CD4-positive, alpha-beta memory T cell (primary cell): ENCODE measurements around the gene NETO2. TPM values are rescaled to one million over a fixed set of nuclear protein-coding genes. Genes with fewer than 3 reads are reported as not detected.
"Not testable (repeated sequence)": the region's sequence is repeated elsewhere in the genome, so short reads cannot be mapped to it uniquely, and the experiment has no call there.

ENCODE experiments used
- CTCF ChIA-PET: fragments of 350-600 bp; sonication (Branson Sonifier 250); formaldehyde crosslinking; loops from one replicate; lab custom pipeline; 2021; ENCODE audit warnings: inconsistent platforms; ENCODE audit not compliant: partially characterized antibody; lab: Charles Lee
- POLR2A ChIA-PET: fragments of 350-600 bp; sonication (Branson Sonifier 250); formaldehyde crosslinking; loops from one replicate; lab custom pipeline; 2021; ENCODE audit not compliant: partially characterized antibody; lab: Charles Lee
- DNase-seq, 5 donors: peaks; one replicate each; pipeline versions ENCODE4 v3.0.0 to v3.0.0-alpha.2; 2020 to 2022; ENCODE audit warnings: mixed read lengths in 1 of 5
- H3K27ac ChIP-seq: one replicate; pipeline ENCODE4 v1.7.0; 2013; ENCODE audit warnings: low read depth, low read length
- H3K27me3 ChIP-seq: 2 replicates; pipeline ENCODE4 v1.7.0; 2013; ENCODE audit warnings: mild to moderate bottlenecking, low read length, moderate library complexity; ENCODE audit not compliant: insufficient read depth
- H3K36me3 ChIP-seq: 2 replicates; pipeline ENCODE4 v1.7.0; 2013; ENCODE audit warnings: mild to moderate bottlenecking, low read length, moderate library complexity; ENCODE audit not compliant: insufficient read depth
- H3K4me1 ChIP-seq: 2 replicates; pipeline ENCODE4 v1.7.0; 2013; ENCODE audit warnings: mild to moderate bottlenecking, low read length, moderate library complexity; ENCODE audit not compliant: insufficient read depth
- H3K4me3 ChIP-seq, 2 donors: one replicate each; pipeline ENCODE4 v1.7.0; 2013; ENCODE audit warnings: low read length in 2 of 2, mild to moderate bottlenecking in 1 of 2
- H3K9me3 ChIP-seq, 2 donors: one replicate each; pipeline ENCODE4 v1.7.0; 2013; ENCODE audit warnings: low read length in 2 of 2, control low read depth in 1 of 2; ENCODE audit not compliant: control insufficient read depth in 1 of 2
- H3K27ac Mint-ChIP-seq, 7 donors: one replicate each; pipeline ENCODE4 v1.8.0; 2020 to 2021; ENCODE audit warnings: mixed read lengths in 7 of 7, mild to moderate bottlenecking in 6 of 7, inconsistent platforms in 3 of 7, moderate library complexity in 3 of 7
- H3K27me3 Mint-ChIP-seq, 2 donors: one replicate each; pipeline ENCODE4 v1.8.0; 2020 to 2021; ENCODE audit warnings: mixed read lengths in 2 of 2
- H3K36me3 Mint-ChIP-seq, 2 donors: one replicate each; pipeline ENCODE4 v1.8.0; 2020 to 2021; ENCODE audit warnings: mixed read lengths in 2 of 2, inconsistent platforms in 1 of 2, mild to moderate bottlenecking in 1 of 2
- H3K4me1 Mint-ChIP-seq, 4 donors: one replicate each; pipeline ENCODE4 v1.8.0; 2020 to 2021; ENCODE audit warnings: mixed read lengths in 4 of 4, mild to moderate bottlenecking in 1 of 4
- H3K4me3 Mint-ChIP-seq, 8 donors: one replicate each; pipeline ENCODE4 v1.8.0; 2020 to 2021; ENCODE audit warnings: mixed read lengths in 8 of 8, mild to moderate bottlenecking in 7 of 8, moderate library complexity in 6 of 8, inconsistent platforms in 3 of 8
- H3K9me3 Mint-ChIP-seq, 8 donors: one replicate each; pipeline ENCODE4 v1.8.0; 2020 to 2021; ENCODE audit warnings: mixed read lengths in 8 of 8, mild to moderate bottlenecking in 5 of 8, inconsistent platforms in 3 of 8, moderate library complexity in 1 of 8
- intact Hi-C: fragments of 100-400 bp; cut with micrococcal nuclease; formaldehyde crosslinking; loops from one replicate; pipeline ENCODE4 v1.15.1; 2023
- polyA plus RNA-seq, 2 donors: library from polyadenylated mRNA; unstranded; fragments of 300-500 nt; fragmentation: Illumina TruSeq; gene quantifications; one replicate each; pipeline ENCODE4 v1.2.3, GENCODE V29; 2021
- total RNA-seq, 2 experiments: library from RNA; stranded (reverse); gene quantifications; one replicate each; pipeline ENCODE4 v1.2.3, GENCODE V29; 2021

NETO2 gene
- total and polyA plus RNA-seq, 4 experiments from 2014 or later = 3.0 to 5.1 (median 4.1) TPM

DNA sequence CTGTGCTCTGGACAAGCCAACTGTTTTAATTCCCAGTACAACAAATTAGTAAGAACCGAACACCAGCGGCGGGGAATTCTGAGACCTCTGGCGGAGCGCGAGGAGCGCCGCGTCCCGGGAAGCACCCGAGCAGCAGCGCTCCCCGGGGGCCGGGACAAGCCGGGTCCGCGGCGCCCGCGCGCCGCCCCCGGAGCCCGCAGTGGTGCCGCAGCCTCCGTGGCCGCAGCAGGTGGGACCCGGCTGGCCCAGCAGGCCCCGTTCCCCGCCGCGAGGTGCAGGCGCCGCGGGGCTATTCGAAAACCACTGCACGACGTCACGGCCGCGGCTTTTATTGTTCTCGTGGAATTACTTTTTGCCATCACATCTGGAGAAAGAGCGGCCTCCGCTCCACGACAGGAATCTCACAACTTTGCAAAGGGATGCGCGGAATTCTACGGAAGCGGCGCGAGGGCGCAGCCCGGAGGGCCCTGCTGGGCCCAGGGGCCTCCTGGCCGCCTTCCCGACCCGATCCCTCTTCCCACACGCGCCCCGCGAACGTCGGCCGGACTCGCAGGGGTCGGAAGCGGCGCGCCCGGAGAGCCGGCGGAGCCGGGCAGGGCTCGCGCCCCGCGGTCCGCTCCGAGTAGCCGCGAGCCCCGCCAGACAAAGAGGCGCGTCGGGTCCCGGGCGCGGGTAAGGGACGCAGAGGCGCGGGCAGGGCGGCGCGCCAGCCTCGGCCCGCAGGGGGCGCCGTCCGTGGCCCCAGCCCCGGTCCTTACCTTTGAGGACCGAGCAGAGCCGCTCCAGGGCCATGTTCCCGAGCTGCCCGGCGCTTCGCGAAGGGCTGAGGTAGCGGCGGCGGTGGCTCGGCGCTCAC is 696 bp downstream of the NETO2 start:
- Histone ChIP-seq H3K36me3 (no peaks in the 10 kb centered on the region), H3K27ac (no peak overlapping the region), H3K9me3 (no peaks in the 10 kb centered on the region), H3K4me3 (peak overlapping the region; percentile 46 to 52), H3K4me1 (peaks cover 27% of the 10 kb centered on the region), H3K27me3 (no peaks in the 10 kb centered on the region)
- Mint-ChIP-seq H3K27ac (peak overlapping the region in 5 of 7 donors; percentile 42 to 93 (median 69)), H3K27me3 (peaks cover 0 to 3% of the 10 kb centered on the region in 2 donors), H3K4me3 (peak overlapping the region; percentile 87 to 93 (median 90)), H3K36me3 (no peaks in the 10 kb centered on the region), H3K9me3 (no peaks in the 10 kb centered on the region), H3K4me1 (peaks cover 8 to 21% (median 13%) of the 10 kb centered on the region in 4 donors)
- ChIA-PET POLR2A (interaction anchor here (0.8 to 2.6 kb wide), 5 partner anchors 105 to 1480 kb away, joined by 3 to 23 read pairs (median 4); partner anchors contain the start of genes DNAJA2, ITFG1 and PHKB), CTCF (interaction anchor here (0.6 to 5.1 kb wide), 33 partner anchors 11 to 1487 kb away, joined by 3 to 39 read pairs (median 4); partner anchors contain the start of genes DNAJA2, ITFG1 and PHKB)
- intact Hi-C loops = loop anchor here (1.0 to 5.0 kb wide), 5 partner anchors 318 to 1489 kb away; partner anchors contain the start of genes ITFG1, LONP2, ORC6 and PHKB
- peak; percentile 50 to 78 (median 72) for DNase-seq

GRCh38 chr16:47142486-47142820 is 1.3 kb downstream of the NETO2 start:
- peak overlapping the region in 5 of 7 donors; percentile 42 to 93 (median 69) for H3K27ac Mint-ChIP-seq
- CTCF ChIA-PET = interaction anchor here (0.6 to 5.1 kb wide), 31 partner anchors 8 to 1488 kb away, joined by 3 to 39 read pairs (median 7); partner anchors contain the start of genes DNAJA2, ITFG1 and PHKB

GRCh38 chr16:47141773-47142485 is 1.8 kb downstream of the NETO2 start:
- Histone ChIP-seq H3K4me3 (peak overlapping the region; percentile 46 to 52), H3K27ac (no peak overlapping the region), H3K4me1 (peaks cover 27% of the 10 kb centered on the region), H3K9me3 (no peaks in the 10 kb centered on the region), H3K36me3 (no peaks in the 10 kb centered on the region), H3K27me3 (no peaks in the 10 kb centered on the region)
- Mint-ChIP-seq H3K9me3 (no peaks in the 10 kb centered on the region), H3K27me3 (peaks cover 0 to 3% of the 10 kb centered on the region in 2 donors), H3K4me1 (peaks cover 8 to 21% (median 13%) of the 10 kb centered on the region in 4 donors), H3K27ac (peak overlapping the region; percentile 12 to 93 (median 71)), H3K36me3 (no peaks in the 10 kb centered on the region), H3K4me3 (peak overlapping the region; percentile 87 to 93 (median 90))
- POLR2A ChIA-PET = interaction anchor here (0.9 to 2.6 kb wide), 7 partner anchors 8 to 319 kb away, joined by 3 to 23 read pairs (median 3); partner anchors contain the start of genes DNAJA2, ITFG1 and PHKB
- CTCF ChIA-PET = interaction anchor here (0.7 to 5.1 kb wide), 54 partner anchors 9 to 1488 kb away, joined by 3 to 39 read pairs (median 4); partner anchors contain the start of genes DNAJA2, ITFG1 and PHKB
- peak; percentile 80 to 89 (median 83) for DNase-seq
- intact Hi-C loops = loop anchor here (1.0 to 5.0 kb wide), 10 partner anchors 105 to 1490 kb away; partner anchors contain the start of genes LONP2, ORC6 and VPS35

More at GRCh38 chr16:47142486-47142820, 1.3 kb downstream of the NETO2 start:
- Histone ChIP-seq H3K4me3 (peak overlapping the region; percentile 46 to 52), H3K36me3 (no peaks in the 10 kb centered on the region), H3K27ac (no peak overlapping the region), H3K4me1 (peaks cover 27% of the 10 kb centered on the region), H3K27me3 (no peaks in the 10 kb centered on the region), H3K9me3 (no peaks in the 10 kb centered on the region)
- peaks cover 8 to 21% (median 13%) of the 10 kb centered on the region in 4 donors for H3K4me1 Mint-ChIP-seq
- peak in 4 of 5 donors; percentile 9 to 21 (median 18) for DNase-seq
- no peaks in the 10 kb centered on the region for H3K36me3 Mint-ChIP-seq
- intact Hi-C loops = loop anchor here (2.0 to 5.0 kb wide), 4 partner anchors 455 to 1490 kb away; partner anchors contain the start of genes LONP2, ORC6 and VPS35
- POLR2A ChIA-PET = interaction anchor here (1.2 to 2.6 kb wide), 3 partner anchors 8 to 318 kb away, joined by 3 to 23 read pairs (median 3); partner anchors contain the start of genes DNAJA2, ITFG1 and PHKB
- H3K9me3 Mint-ChIP-seq = no peaks in the 10 kb centered on the region
- peak overlapping the region; percentile 87 to 93 (median 90) for H3K4me3 Mint-ChIP-seq
- H3K27me3 Mint-ChIP-seq = peaks cover 0 to 3% of the 10 kb centered on the region in 2 donors

DNA sequence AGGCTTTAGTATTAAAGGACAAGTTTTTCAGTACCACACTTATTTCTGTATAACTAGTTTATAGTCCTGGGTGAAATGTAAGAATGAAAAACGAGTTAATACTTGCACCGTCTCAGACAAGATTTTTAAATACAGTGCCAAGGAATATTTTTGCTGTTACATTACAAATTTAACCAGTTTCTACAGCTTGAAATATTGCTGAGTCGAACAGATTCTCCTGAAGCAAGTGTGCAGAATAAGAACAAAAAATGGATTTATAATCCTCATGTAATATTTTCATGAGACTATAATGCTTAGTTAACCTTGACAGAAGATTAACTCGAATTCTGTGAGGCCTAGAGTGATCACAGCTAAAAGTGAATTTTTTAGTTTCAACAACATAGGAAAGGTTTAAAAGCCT is 3.1 kb downstream of the NETO2 start:
- no peaks in the 10 kb centered on the region for H3K36me3 ChIP-seq
- peaks cover 27% of the 10 kb centered on the region for H3K4me1 ChIP-seq
- H3K4me3 ChIP-seq = no peak overlapping the region
- Mint-ChIP-seq H3K9me3 (no peaks in the 10 kb centered on the region), H3K27ac (no peak overlapping the region), H3K27me3 (peaks cover 0 to 1% of the 10 kb centered on the region in 2 donors), H3K4me3 (no peak overlapping the region), H3K36me3 (no peaks in the 10 kb centered on the region), H3K4me1 (peaks cover 11 to 21% (median 17%) of the 10 kb centered on the region in 4 donors)
- ChIA-PET POLR2A (interaction anchor here (0.9 kb wide), 1 partner anchor 167 kb away, joined by 3 read pairs; no protein-coding TSS in a partner anchor), CTCF (interaction anchor here (0.8 to 4.3 kb wide), 19 partner anchors 8 to 1489 kb away, joined by 3 to 37 read pairs (median 6); partner anchors contain the start of genes ITFG1 and PHKB)
- no peak overlapping the region for H3K27ac ChIP-seq
- H3K27me3 ChIP-seq = no peaks in the 10 kb centered on the region
- intact Hi-C loops = loop anchor here (1.0 to 5.0 kb wide), 9 partner anchors 103 to 1492 kb away; partner anchors contain the start of genes LONP2, ORC6 and VPS35
- H3K9me3 ChIP-seq = no peaks in the 10 kb centered on the region
- DNase-seq = no peak

DNA sequence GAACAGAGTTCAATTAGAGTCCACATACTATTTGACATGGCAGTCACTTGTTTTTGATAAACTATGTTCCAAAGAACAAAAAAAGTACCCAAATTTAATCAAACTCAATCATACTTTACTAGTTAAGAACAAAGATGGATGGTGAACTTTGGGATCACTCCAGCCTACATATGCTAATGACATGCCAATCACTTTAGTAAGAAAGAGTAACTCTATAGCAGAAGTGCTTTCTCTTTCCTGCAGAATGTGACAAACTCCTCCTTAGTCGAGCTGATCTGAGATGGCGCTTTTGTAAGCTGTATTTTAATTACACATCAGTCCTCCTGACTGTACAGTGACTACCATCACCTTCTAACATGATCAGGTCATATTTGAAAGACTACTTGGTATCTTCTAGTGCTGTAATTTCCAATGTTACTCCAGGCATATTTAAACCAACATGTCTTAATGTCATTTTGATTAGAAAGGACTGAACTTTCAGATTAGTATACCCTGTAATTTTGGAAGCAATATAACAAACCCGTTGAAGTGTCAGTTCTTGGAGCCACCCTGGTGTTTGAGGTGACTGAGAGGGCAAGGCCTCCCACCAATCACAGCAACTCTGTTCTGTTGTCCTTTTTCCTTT is 4.1 kb downstream of the NETO2 start:
- Histone ChIP-seq H3K4me3 (no peak overlapping the region), H3K9me3 (no peaks in the 10 kb centered on the region), H3K36me3 (no peaks in the 10 kb centered on the region), H3K27ac (no peak overlapping the region), H3K27me3 (no peaks in the 10 kb centered on the region), H3K4me1 (peaks cover 26% of the 10 kb centered on the region)
- H3K27ac Mint-ChIP-seq = peak overlapping the region in 4 of 7 donors; percentile 26 to 65 (median 60)
- no peaks in the 10 kb centered on the region for H3K9me3 Mint-ChIP-seq
- H3K27me3 Mint-ChIP-seq = no peaks in the 10 kb centered on the region
- no peak overlapping the region for H3K4me3 Mint-ChIP-seq
- intact Hi-C loops = loop anchor here (2.0 to 5.0 kb wide), 5 partner anchors 452 to 1493 kb away; partner anchors contain the start of genes LONP2, ORC6 and VPS35
- peaks cover 11 to 26% (median 15%) of the 10 kb centered on the region in 4 donors for H3K4me1 Mint-ChIP-seq
- POLR2A ChIA-PET = no interaction called here
- H3K36me3 Mint-ChIP-seq = no peaks in the 10 kb centered on the region
- CTCF ChIA-PET = interaction anchor here (1.0 kb wide), 1 partner anchor 321 kb away, joined by 3 read pairs; the partner anchor contains the start of genes ITFG1 and PHKB
- DNase-seq = no peak

GRCh38 chr16:47137925-47138324 is 5.8 kb downstream of the NETO2 start:
- H3K27me3 ChIP-seq, H3K9me3 ChIP-seq, H3K4me3 ChIP-seq, H3K9me3 Mint-ChIP-seq, DNase-seq, H3K4me3 Mint-ChIP-seq, H3K36me3 Mint-ChIP-seq, H3K36me3 ChIP-seq, intact Hi-C loops, H3K27me3 Mint-ChIP-seq, H3K27ac ChIP-seq, POLR2A ChIA-PET: not testable (repeated sequence)
- CTCF ChIA-PET = interaction anchor here (1.2 kb wide), 1 partner anchor 100 kb away, joined by 4 read pairs; no protein-coding TSS in a partner anchor
- peaks cover 21% of the 10 kb centered on the region for H3K4me1 ChIP-seq
- Mint-ChIP-seq H3K27ac (peak overlapping the region in 1 of 7 donors; percentile 42), H3K4me1 (peaks cover 11 to 26% (median 12%) of the 10 kb centered on the region in 4 donors)
